Uterus (tissue), 4 donors: ENCODE results near the gene PID1. TPM values are rescaled to one million over a fixed set of nuclear protein-coding genes. Genes with fewer than 3 reads are reported as not detected.

Experiments
- DNase-seq, 2 donors: peaks; one replicate each; pipeline ENCODE4 v3.0.0-alpha.2; 2019 to 2020
- H3K27ac ChIP-seq, 2 donors: fragments of 200-600 bp; sonication (generic); 1 replicate in 1 of 2; 2 replicates in 1 of 2; pipeline ENCODE4 v1.5.1; 2016 to 2018
- H3K27me3 ChIP-seq, 2 donors: fragments of 200-600 bp; sonication (generic); one replicate each; pipeline ENCODE4 v1.5.1; 2018 to 2019; ENCODE audit warnings: control low read depth in 1 of 2
- H3K36me3 ChIP-seq, 2 donors: fragments of 200-600 bp; sonication (generic); one replicate each; pipeline ENCODE4 v1.5.1; 2019; ENCODE audit warnings: control low read depth in 1 of 2
- H3K4me1 ChIP-seq, 2 donors: fragments of 200-600 bp; sonication (generic); one replicate each; pipeline ENCODE4 v1.5.1; 2018 to 2019; ENCODE audit warnings: control low read depth in 1 of 2
- H3K4me3 ChIP-seq, 2 donors: fragments of 200-600 bp; sonication (generic); 1 replicate in 1 of 2; 2 replicates in 1 of 2; pipeline ENCODE4 v1.5.1; 2018 to 2019; ENCODE audit warnings: mild to moderate bottlenecking in 1 of 2
- H3K9me3 ChIP-seq, 2 donors: fragments of 200-600 bp; sonication (generic); one replicate each; pipeline ENCODE4 v1.5.1; 2019; ENCODE audit warnings: control low read depth in 1 of 2
- CTCF ChIP-seq, 4 experiments: fragments of 200-600 bp in 2 of 4; fragments of 450-650 bp in 2 of 4; sonication (generic) in 2 of 4; IDR thresholded peaks; one replicate each; pipeline ENCODE4 v1.5.1; 2016 to 2019; ENCODE audit warnings: antibody characterized with exemption in 4 of 4, mild to moderate bottlenecking in 2 of 4, moderate library complexity in 1 of 4
- POLR2A ChIP-seq, 2 donors: fragments of 450-650 bp; IDR thresholded peaks; one replicate each; pipeline ENCODE4 v1.6.1; 2016; ENCODE audit warnings: antibody characterized with exemption in 2 of 2, mild to moderate bottlenecking in 1 of 2, moderate library complexity in 1 of 2
- intact Hi-C: fragments of 100-400 bp; cut with DNase I; formaldehyde crosslinking; loops from one replicate; pipeline ENCODE4 v1.15.1; 2023; ENCODE audit warnings: low total_unique reads
- total RNA-seq, 4 donors: library from RNA; depleted of rRNA in 3 of 4; stranded (reverse); fragments of >200 nt in 3 of 4; gene quantifications; one replicate each; pipeline versions ENCODE4 v1.1.0 to v1.2.4, GENCODE V29; 2014 to 2023
- donor health status: DM: yes; HTN: yes; CAD: no.

The PID1 gene
- total RNA-seq, 4 donors from 2014 or later = 26.4 to 48.5 (median 37.1) TPM

DNA sequence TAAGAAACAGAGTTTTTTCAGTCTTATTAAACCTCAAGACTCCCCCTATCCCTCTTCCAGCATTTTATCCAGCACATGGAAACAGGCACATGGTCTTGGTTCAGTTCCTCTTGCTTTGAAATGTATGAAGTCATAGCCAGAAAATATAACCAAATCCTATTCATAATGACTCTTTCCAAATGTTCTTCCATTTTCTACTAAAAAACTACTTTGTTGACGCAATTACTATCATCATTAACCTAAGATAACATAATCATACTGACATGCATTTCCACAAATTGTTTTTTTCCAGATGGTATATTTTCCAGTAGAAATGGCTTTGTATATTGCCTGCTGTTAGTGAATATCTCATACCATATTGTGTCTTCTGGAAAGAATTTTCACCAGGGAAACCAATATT lies 261.3 kb downstream of the PID1 start:
- no peaks in the 10 kb centered on the region for H3K36me3 ChIP-seq
- no peak for TF ChIP-seq CTCF (IDR thresholded peaks at IDR 0.05)
- TF ChIP-seq POLR2A (IDR thresholded peaks at IDR 0.05) = no peak
- no peak overlapping the region for H3K27ac ChIP-seq
- intact Hi-C loops = no loop called here
- no peaks in the 10 kb centered on the region for H3K9me3 ChIP-seq
- H3K27me3 ChIP-seq = no peaks in the 10 kb centered on the region
- H3K4me3 ChIP-seq = no peak overlapping the region
- DNase-seq = no peak
- H3K4me1 ChIP-seq = no peaks in the 10 kb centered on the region

- H3K4me1 ChIP-seq = no peaks in the 10 kb centered on the region
- no peaks in the 10 kb centered on the region for H3K9me3 ChIP-seq
- H3K4me3 ChIP-seq = no peak overlapping the region
- no peaks in the 10 kb centered on the region for H3K36me3 ChIP-seq
- H3K27me3 ChIP-seq = no peaks in the 10 kb centered on the region
- H3K27ac ChIP-seq = no peak overlapping the region
- TF ChIP-seq CTCF (IDR thresholded peaks at IDR 0.05) (no peak), POLR2A (IDR thresholded peaks at IDR 0.05) (no peak)
- intact Hi-C loops = no loop called here
- no peak for DNase-seq
Measured at GRCh38 chr2:229003256-229003655, 267.8 kb downstream of the PID1 start.

DNA sequence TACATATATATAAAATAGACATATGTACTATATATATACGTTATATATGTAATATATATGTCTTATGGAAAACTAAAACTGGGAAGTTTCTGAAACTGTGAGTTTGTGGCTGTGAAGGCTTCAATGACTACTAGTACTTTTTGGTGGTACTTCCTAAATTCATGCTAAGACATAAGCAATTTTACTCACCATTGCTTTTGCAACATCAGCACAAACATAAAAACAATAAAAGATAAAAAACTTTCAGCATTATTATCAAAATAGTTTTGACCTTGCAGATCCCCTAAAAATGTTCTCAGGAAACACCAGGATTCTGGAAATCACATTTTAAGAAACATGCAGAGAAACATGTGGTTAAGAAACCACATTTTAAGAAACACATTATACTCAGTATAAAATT lies 269.9 kb downstream of the PID1 start:
- Histone ChIP-seq H3K27ac (no peak overlapping the region), H3K4me1 (no peaks in the 10 kb centered on the region), H3K27me3 (no peaks in the 10 kb centered on the region), H3K9me3 (no peaks in the 10 kb centered on the region), H3K36me3 (no peaks in the 10 kb centered on the region), H3K4me3 (no peak overlapping the region)
- DNase-seq = no peak
- no peak for TF ChIP-seq POLR2A (IDR thresholded peaks at IDR 0.05)
- no peak for TF ChIP-seq CTCF (IDR thresholded peaks at IDR 0.05)
- intact Hi-C loops = no loop called here

GRCh38 chr2:228999326-228999725 lies 271.8 kb downstream of the PID1 start:
- Histone ChIP-seq H3K27ac (no peak overlapping the region), H3K9me3 (no peaks in the 10 kb centered on the region), H3K4me3 (no peak overlapping the region), H3K27me3 (no peaks in the 10 kb centered on the region), H3K4me1 (no peaks in the 10 kb centered on the region), H3K36me3 (no peaks in the 10 kb centered on the region)
- DNase-seq = no peak
- intact Hi-C loops = no loop called here
- TF ChIP-seq CTCF (IDR thresholded peaks at IDR 0.05) (no peak), POLR2A (IDR thresholded peaks at IDR 0.05) (no peak)

DNA sequence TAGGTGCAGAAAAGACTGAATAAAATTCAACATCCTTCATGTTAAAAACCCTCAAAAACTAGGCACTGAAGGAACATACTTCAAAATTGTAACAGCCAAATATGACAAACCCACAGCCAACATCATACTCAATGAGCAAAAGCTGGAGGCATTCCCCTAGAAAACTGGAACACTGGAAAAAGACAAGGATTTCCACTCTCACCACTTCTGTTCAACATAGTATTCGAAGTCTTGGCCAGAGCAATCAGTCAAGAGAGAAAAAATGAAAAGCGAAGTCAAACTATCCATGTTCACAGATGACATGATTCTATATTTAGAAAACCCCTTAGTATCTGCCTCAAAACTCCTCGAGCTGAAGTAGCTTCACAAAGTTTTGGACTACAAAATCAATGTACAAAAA lies 282.3 kb downstream of the PID1 start:
- Histone ChIP-seq H3K4me1 (no peaks in the 10 kb centered on the region), H3K27ac (no peak overlapping the region), H3K27me3 (no peaks in the 10 kb centered on the region), H3K36me3 (no peaks in the 10 kb centered on the region), H3K4me3 (no peak overlapping the region), H3K9me3 (no peaks in the 10 kb centered on the region)
- TF ChIP-seq POLR2A (IDR thresholded peaks at IDR 0.05) (no peak), CTCF (IDR thresholded peaks at IDR 0.05) (no peak)
- no peak for DNase-seq
- intact Hi-C loops = no loop called here
